Ramos (cell line): Measurements from ENCODE around the gene ERBB4.

Source experiments
- in situ Hi-C: fragments of 300-500 bp; cut with MboI; formaldehyde crosslinking; loops from one replicate; pipeline ENCODE4 v1.14.3; 2022; ENCODE audit warnings: low sequenced_read_pairs; ENCODE audit not compliant: unreplicated experiment

Gene ERBB4

GRCh38 chr2:212538305-212539071 lies at the start of gene ERBB4:
ERBB4 (minus strand) TSS chr2:212538802; CDS start chr2:212538530, 272 bp downstream.
- in situ Hi-C loops, result no loop called here

- in situ Hi-C loops, result no loop called here
Observed at GRCh38 chr2:212580117-212580516, 41.5 kb upstream of the ERBB4 start.

GRCh38 chr2:212556296-212556695 lies 17.7 kb upstream of the ERBB4 start:
- in situ Hi-C loops, result no loop called here

- in situ Hi-C loops, result no loop called here
Observed at GRCh38 chr2:212554233-212554632, 15.6 kb upstream of the ERBB4 start.

- in situ Hi-C loops, result no loop called here
Observed at GRCh38 chr2:212549941-212550340, 11.3 kb upstream of the ERBB4 start.

GRCh38 chr2:212549463-212549862 lies 10.9 kb upstream of the ERBB4 start:
- in situ Hi-C loops, result no loop called here

- in situ Hi-C loops, result no loop called here
Observed at GRCh38 chr2:212548455-212548819, 9.8 kb upstream of the ERBB4 start.

GRCh38 chr2:212547716-212548454 lies 9.3 kb upstream of the ERBB4 start:
- in situ Hi-C loops, result no loop called here

- in situ Hi-C loops, result no loop called here
Observed at GRCh38 chr2:212546669-212547068, 8.1 kb upstream of the ERBB4 start.

GRCh38 chr2:212540341-212540740 lies 1.7 kb upstream of the ERBB4 start:
- in situ Hi-C loops, result no loop called here

- in situ Hi-C loops, result no loop called here
Observed at GRCh38 chr2:212539072-212539880, 674 bp upstream of the ERBB4 start.

- in situ Hi-C loops, result no loop called here
Observed at GRCh38 chr2:212537726-212538304, 787 bp downstream of the ERBB4 start.

- in situ Hi-C loops, result no loop called here
Observed at GRCh38 chr2:212536817-212537725, 1.5 kb downstream of the ERBB4 start.

GRCh38 chr2:212535996-212536816 lies 2.4 kb downstream of the ERBB4 start:
- in situ Hi-C loops, result no loop called here

GRCh38 chr2:212534336-212534735 lies 4.3 kb downstream of the ERBB4 start:
- in situ Hi-C loops, result no loop called here

GRCh38 chr2:212532585-212532984 lies 6.0 kb downstream of the ERBB4 start:
- in situ Hi-C loops, result no loop called here

- in situ Hi-C loops, result no loop called here
Observed at GRCh38 chr2:212532087-212532486, 6.5 kb downstream of the ERBB4 start.

- in situ Hi-C loops, result no loop called here
Observed at GRCh38 chr2:212531499-212531898, 7.1 kb downstream of the ERBB4 start.

GRCh38 chr2:212530991-212531390 lies 7.6 kb downstream of the ERBB4 start:
- in situ Hi-C loops, result no loop called here
